ENCODE results near the gene ASTN2. TPM values are rescaled to one million over a fixed set of nuclear protein-coding genes. Genes with fewer than 3 reads are reported as not detected.

The ASTN2 gene
- total RNA-seq, 1 donor from 2014 or later = 2.3 TPM

GRCh38 chr9:116589392-116590354, 825.2 kb downstream of the ASTN2 start:
- Histone ChIP-seq H3K36me3 (no peaks in the 10 kb centered on the region), H3K4me3 (no peak overlapping the region), H3K9me3 (peaks cover 0 to 8% of the 10 kb centered on the region in 2 donors), H3K27me3 (no peaks in the 10 kb centered on the region), H3K27ac (no peak overlapping the region), H3K4me1 (no peaks in the 10 kb centered on the region)
- no peak for TF ChIP-seq CTCF (IDR thresholded peaks at IDR 0.05)
- intact Hi-C loops (cut with DNase I) = no loop called here
- DNase-seq (ENCODE audit: low spot score in 2 of 2) = no peak

GRCh38 chr9:116587919-116588318, 826.9 kb downstream of the ASTN2 start:
- H3K4me1 ChIP-seq = no peaks in the 10 kb centered on the region
- no peak for TF ChIP-seq CTCF (IDR thresholded peaks at IDR 0.05)
- intact Hi-C loops (cut with DNase I) = no loop called here

GRCh38 chr9:116585896-116586295, 829.0 kb downstream of the ASTN2 start:
- intact Hi-C loops (cut with DNase I) = no loop called here
- no peaks in the 10 kb centered on the region for H3K4me1 ChIP-seq
- DNase-seq (ENCODE audit: low spot score in 2 of 2) = no peak
- no peak overlapping the region for H3K27ac ChIP-seq
- no peak for TF ChIP-seq CTCF (IDR thresholded peaks at IDR 0.05)
- no peak overlapping the region for H3K4me3 ChIP-seq
- H3K9me3 ChIP-seq = peaks cover 0 to 8% of the 10 kb centered on the region in 2 donors
- no peaks in the 10 kb centered on the region for H3K36me3 ChIP-seq
- no peaks in the 10 kb centered on the region for H3K27me3 ChIP-seq

More at GRCh38 chr9:116587919-116588318, 826.9 kb downstream of the ASTN2 start:
- H3K9me3 ChIP-seq = peaks cover 0 to 8% of the 10 kb centered on the region in 2 donors
- no peaks in the 10 kb centered on the region for H3K36me3 ChIP-seq
- H3K27ac ChIP-seq = no peak overlapping the region
- H3K4me3 ChIP-seq = no peak overlapping the region
- DNase-seq (ENCODE audit: low spot score in 2 of 2) = no peak
- H3K27me3 ChIP-seq = no peaks in the 10 kb centered on the region

- intact Hi-C loops (cut with DNase I) = no loop called here
These were observed 829.7 kb downstream of the ASTN2 start for GRCh38 chr9:116585204-116585603.

GRCh38 chr9:116580853-116581252, 834.0 kb downstream of the ASTN2 start:
- no peak overlapping the region for H3K4me3 ChIP-seq
- H3K4me1 ChIP-seq = no peaks in the 10 kb centered on the region
- no peaks in the 10 kb centered on the region for H3K36me3 ChIP-seq
- H3K27ac ChIP-seq = no peak overlapping the region
- H3K27me3 ChIP-seq = no peaks in the 10 kb centered on the region
- H3K9me3 ChIP-seq = no peaks in the 10 kb centered on the region
- intact Hi-C loops (cut with DNase I) = no loop called here
- DNase-seq (ENCODE audit: low spot score in 2 of 2) = no peak
- TF ChIP-seq CTCF (IDR thresholded peaks at IDR 0.05) = no peak

More at GRCh38 chr9:116585204-116585603, 829.7 kb downstream of the ASTN2 start:
- DNase-seq (ENCODE audit: low spot score in 2 of 2) = no peak
- no peak overlapping the region for H3K27ac ChIP-seq
- no peaks in the 10 kb centered on the region for H3K27me3 ChIP-seq
- no peak overlapping the region for H3K4me3 ChIP-seq
- no peak for TF ChIP-seq CTCF (IDR thresholded peaks at IDR 0.05)
- no peaks in the 10 kb centered on the region for H3K36me3 ChIP-seq
- no peaks in the 10 kb centered on the region for H3K4me1 ChIP-seq
- peaks cover 0 to 8% of the 10 kb centered on the region in 2 donors for H3K9me3 ChIP-seq

Measured in ascending aorta (tissue), 2 donors.